ENCODE data around the gene KBTBD12.

The KBTBD12 gene

DNA sequence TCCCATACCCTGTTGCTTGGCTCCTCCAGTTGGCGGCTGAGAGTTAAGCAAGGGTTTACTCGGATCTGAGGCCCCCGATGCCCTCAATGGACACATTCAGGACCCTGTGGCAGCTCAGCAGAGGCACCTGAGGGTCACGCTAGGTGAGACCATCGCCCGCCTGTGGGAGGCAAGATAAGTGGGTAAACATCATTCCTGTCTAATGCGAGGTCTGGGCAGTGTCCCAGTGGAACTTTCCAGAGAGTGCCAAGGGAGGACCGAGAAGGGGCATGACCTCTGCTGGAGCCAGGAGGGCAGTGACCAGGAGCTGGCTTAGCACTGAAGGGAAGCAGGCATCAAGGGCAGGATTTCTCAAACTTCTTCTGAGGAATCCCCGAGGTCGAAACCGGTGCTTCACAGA is 71.8 kb downstream of the KBTBD12 start:
- DNase-seq, result no peak

DNA sequence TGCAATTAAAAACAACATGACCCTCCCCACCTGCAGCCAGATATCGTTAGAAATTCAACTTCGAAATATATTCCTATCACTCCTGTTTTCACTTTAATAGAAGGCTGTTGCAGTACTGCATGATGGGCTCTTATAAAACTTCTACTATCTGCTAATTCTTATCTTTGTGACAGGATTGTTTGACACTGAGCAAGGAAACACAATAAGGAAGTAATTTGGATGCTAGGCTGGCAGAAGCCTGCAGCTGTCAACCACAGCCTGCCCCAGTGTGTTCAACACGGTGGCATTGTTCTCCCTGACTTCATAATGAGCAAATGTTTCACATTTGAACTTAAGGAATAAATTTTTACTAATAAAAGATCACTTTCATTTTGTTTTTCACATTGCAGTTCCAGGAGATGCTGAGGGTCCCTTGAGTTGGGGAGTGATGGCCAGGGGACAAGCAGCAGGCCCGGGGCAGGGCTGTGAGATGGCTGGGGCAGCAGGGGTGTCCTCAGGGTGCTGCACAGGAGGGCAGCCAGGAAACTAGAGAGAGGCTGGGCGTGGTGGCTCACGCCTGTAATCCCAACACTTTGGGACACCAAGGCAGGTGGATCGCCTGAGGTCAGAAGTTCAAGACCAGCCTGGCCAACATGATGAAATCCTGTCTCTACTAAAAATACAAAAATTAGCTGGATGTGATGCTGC is 72.4 kb downstream of the KBTBD12 start:
- DNase-seq, result no peak

DNA sequence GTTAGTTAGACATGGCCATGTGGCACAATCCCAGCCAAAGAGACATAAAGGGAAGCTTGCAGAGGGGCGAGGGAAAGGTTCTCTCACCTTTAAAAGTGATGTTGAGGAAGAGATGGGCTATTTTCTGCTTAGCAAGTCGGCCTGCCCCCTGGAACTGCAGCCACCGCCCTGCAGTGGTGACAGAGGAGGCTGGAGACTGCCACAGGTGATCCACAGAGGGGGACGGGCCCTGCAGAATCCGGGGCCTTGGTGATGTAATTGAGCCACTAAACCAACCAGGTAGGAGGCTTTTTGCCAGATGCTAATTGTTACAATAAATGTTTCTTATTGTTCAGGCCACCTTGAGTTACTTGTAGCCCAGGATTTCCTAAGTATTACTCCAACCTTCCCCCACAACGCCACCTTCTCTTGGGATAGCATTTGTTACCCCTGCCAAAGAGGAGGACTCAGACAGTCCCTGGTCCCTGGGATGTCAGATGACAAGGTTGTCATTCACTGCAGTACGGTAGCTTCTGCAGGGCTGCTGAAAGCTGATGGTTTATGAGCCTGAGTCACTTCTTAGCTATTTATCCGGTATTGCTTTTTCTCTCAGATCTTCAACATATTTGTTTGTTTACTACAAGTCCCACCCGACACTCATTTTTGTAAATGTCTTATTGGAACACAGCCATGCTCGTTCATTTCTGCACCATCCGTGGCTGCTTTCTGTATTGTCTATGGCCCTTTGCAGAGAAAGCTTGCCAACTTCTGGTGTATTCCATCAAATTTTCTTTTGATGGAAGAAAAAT is 73.9 kb downstream of the KBTBD12 start:
- no peak for DNase-seq

DNA sequence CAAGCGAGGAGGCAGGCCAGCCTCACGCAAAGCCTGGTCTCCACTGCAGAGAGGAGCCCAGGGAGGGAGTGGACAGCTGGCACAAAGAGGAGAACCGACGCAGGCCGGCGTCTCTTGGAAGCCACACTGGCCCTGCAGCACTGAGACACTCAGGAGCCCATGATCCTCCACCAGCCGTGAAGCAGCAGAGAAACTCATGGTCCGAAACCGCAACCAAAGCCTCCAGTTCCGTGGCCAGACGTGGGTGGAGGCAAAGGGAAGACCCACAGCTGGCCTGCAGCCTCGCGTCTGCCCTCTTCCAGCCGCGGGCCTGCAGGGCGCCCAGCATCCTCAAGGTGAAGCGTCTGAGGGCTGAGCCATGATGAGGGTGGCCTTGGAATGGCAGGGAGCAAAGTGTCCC is 75.0 kb downstream of the KBTBD12 start:
- no peak for DNase-seq

DNA sequence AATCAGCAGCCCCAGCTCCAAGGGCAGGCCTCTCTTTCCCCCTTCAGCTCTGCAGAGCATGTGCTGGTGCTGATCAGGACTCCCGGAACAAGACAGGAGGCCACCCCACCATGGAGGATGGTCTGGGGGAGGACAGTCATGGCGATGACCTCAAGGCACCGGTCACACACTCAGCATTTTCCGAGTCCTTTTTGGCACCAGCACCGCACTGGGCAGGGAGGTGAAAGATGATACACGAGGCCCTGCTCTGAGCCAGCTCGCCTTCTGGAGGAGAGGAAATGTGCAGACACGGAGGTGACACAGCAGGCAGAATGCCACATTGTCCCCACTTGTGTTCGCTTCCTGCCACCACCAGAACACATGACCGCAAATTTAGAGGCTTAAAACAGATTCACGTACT is 75.4 kb downstream of the KBTBD12 start:
- DNase-seq, result no peak

DNA sequence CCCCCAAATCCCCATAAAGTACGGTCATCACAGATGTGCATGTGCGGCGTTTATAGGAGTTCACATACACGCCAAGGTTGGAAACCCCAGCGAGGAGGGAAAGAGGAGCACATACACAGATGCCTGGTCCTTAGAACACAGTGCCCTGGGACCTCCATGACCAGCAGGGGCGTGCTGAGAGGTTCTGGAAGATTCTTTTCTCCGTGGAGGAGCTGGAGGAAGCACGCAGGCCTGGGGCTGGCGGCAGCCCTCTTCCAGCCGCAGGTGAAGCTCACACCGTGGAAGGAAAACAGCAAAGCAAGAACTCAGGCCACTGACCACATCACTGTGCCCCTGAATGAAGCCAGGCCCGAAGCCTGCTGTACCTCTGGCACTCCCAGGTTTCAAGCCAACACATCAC is 76.2 kb downstream of the KBTBD12 start:
- no peak for DNase-seq

DNA sequence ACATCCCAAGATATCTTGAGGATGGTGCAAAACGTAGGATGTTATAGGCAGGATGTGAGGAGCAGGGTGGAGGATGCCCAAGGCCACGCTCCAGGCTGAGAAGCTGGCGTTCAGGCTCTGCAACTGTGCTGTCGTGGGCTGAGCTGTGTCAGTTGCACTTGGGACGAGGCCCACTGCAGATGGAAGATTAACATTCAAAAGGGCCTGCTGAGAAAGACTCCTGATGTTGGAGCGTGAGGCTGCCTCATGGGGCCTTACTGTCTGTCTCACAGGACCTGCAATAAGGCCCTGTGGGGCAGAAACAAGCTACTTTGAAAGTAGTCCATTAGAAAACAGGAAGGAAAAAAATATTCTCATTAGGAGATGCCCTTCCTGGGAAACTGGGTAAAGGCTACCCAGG is 76.6 kb downstream of the KBTBD12 start:
- DNase-seq, result no peak

DNA sequence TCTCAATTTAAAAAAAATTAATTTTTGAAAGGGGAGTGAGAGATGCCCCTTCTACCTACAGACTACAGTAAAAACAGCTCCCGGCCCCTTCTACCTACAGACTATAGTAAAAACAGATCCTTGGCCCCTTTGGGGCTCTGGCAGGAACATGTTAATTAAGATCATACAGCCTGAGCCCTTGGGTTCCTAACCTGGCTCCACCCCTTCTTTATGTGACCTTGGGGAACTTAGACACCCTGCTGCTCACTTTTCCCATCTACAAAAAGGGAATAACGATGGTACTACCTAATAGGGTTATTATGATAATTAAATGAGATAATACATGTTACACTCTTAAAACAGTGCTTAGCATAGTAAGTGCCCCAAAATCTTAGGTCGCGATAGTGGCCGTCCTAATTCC is 77.1 kb downstream of the KBTBD12 start:
- DNase-seq, result no peak

DNA sequence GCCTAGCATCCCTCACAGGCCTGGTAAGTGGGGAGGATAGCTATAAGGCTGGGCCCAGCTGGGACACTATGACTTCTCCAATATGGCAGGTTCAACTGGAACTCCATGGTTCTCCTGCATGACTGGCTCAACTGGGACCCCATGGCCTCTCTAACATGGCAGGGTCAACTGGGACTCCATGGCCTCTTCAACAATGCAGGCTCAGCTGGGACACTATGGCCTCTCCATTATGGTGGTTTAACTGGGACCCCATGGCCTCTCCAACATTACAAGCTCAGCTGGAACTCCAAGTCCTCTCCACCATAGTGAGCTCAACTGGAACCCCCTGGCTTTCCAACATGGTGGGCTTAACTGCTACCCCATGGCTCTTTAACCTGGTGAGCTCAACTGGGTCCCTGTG is 79.0 kb downstream of the KBTBD12 start:
- DNase-seq, result no peak

DNA sequence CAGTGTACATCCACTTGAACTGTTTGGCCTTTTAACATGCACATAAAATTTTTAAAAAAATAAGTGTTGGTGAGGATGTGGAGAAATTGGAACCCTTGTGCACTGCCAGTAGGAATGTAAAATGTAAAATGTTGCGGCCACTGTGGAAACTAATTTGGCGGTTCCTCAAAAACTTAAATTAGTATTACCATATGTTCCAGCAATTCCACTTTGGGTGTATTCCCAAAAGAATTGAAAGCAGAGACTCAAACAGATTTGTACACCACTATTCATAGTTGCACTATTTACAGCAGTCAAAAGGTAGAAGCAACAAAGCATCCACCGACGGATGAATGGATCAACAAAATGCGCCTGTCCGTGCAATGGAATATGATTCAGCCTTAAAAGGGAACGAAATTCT is 82.0 kb downstream of the KBTBD12 start:
- no peak for DNase-seq

DNA sequence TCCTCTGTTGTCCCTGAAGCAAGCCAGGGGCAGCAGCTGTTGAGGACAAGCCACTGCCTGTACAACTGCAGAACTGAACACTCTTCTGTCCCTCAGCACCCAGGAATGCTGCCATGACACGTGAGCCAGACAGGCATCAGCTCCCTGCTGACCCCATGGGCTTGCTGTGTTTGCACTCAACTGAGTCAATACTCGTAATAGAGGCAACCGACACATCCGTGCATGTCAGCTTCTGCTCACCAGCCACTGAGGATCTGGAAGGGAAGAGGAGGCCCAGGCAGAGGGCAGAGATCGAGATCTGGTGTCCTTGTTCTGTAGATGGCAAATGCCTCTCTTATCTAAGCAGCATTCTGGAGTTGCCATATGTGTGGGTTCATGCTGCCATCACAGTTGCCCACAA is 82.9 kb downstream of the KBTBD12 start:
- no peak for DNase-seq

DNA sequence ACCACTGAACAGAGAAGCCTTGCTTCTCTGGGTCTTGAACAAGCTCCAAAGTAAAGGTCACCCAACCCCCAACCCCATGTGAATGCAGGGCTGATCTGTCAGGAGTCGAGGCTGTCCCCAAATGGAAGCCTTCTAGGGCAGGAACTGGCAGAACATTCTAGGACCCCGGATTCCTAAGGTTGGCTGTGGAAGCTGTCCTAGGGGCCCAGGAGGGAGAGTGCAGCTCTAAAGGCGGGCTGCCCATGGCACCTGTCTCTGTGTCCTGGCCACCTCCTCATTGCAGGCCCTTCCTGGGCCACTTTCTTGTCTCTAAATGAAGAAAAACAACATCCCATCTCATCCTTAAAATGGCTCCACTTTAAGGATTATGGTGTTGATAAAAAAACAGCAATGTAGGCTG is 83.6 kb downstream of the KBTBD12 start:
- DNase-seq, result no peak

DNA sequence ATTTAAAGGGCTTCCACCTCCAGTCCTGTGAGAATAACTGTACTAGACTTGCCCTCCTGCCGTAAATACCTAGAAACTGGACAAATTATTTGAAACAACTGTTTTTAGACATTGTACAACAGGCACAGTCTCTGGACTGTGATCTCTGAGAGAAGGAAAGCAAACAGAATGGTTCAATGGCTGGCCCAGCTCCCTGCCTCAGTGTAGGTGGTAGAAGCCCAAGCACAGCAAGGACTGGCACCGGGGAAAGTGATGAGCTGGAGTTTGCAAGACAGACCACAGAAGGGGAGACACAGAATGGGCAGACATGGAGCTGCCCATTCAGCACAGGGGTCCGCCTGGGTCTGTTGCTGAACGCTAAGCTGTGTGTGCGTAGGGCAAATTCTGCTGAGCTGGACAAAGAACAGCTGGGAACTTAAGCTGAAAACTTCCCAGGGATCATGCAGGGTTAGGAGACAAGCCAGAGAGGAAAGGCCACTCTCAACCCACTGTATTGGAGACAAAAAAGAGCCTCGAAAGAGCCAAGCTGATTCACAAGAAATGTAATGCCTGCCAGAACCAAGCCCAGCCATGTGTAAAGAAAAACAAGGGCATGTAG is 84.6 kb downstream of the KBTBD12 start:
- no peak for DNase-seq

DNA sequence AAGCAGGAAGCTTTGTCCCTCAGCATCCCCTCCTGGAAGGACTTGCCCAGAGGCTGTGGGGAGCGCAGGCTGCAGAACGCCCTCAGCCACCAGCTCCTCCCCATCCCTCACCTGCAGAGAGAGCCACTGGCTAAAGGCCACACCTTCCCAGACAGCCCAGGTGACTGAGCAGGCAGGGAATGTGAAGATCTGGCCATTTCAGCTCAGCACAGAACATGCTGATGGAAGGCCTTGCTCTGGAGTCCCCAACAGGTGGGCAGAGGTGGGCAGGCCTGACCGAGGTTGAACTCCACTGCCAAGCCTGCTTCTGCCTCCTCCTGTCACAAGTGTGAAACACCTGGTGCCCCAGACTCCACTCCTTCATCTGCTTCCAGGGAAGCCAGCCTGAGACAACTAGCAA is 86.5 kb downstream of the KBTBD12 start:
- DNase-seq, result no peak

DNA sequence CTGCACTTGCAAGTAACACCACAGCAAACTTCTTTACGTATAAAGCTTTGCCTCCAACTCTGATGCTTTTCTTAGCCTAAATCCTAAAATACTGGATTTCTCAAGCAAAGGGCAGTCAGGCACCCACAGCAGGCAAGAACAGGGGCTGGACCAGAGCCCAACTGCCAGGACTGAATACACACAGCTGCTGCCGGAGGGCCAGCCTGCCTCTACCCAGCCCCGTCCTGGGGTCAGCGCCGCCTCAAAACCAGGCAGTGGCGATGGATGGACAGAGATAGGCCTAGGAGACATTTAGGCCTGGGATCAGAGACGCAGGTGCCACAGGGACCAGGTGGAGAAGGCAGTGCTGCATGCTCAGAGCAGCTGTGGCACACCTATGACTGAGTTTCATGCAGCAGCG is 89.6 kb downstream of the KBTBD12 start:
- DNase-seq, result no peak

DNA sequence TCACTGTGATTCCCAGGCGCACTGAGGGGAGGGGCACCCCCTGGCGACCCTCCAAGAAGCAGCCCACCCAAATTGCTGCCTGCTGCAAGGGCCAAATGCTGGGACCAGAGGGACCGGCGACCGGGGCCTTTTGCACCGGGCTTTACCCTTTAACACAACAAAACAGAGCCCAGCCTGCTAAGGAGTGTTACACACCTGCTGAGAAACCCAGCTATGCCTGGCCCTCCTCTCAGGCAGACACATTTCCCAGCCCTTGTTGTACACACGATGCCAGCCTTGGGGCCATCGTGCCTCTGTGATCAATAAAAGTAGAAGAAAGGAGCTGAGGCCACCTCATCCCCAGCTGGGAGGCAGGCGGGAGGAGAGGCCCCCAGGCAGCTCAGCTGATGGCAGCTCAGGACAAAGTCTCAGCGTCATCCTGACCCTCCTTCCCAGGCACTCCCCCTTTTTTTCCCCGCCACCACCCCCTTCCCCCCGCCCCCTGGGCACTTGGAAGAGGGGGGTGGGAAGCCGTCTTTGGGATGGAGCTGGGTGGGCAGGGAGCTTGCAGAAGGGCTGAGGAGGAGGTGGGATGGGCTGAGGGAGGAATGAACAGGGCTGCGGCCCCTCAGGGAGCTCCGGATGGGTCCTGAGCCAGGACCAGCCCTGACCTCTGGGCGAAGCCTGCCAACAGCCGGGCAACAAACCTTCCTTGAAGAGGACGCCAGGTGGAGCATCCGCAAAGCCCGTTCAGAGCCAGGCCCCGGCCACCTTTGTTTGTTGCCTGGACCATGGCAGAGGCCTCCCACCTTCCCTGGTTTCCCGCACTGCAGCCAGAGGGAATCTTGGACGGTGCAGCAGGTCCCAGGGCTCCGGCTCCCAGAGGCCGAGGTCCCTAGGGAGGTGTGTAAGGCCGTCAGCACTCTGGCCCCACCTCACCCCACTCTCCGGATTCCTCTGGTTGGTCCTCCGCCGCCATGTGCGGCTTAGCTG is 91.3 kb downstream of the KBTBD12 start:
- DNase-seq, result no peak

DNA sequence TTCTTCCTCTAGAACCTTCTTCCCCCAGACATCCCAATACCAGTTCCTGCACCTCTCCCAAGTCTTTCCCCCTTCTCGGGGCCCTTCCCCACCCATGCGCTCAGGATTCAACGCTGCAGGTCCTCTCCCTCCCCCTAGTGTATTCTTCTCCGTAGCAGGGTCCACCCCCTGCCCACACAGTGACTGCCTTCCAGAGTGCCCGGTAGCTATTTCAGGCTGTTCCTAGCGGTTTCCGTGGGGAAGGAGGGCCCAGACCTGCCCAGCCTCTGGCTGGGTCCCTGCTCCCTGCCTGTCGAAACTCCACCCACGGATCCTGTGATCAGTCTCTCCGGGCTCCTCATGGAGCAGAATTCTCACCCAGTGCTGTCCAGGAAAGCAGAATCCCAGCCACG is 92.0 kb downstream of the KBTBD12 start:
- DNase-seq, result no peak

DNA sequence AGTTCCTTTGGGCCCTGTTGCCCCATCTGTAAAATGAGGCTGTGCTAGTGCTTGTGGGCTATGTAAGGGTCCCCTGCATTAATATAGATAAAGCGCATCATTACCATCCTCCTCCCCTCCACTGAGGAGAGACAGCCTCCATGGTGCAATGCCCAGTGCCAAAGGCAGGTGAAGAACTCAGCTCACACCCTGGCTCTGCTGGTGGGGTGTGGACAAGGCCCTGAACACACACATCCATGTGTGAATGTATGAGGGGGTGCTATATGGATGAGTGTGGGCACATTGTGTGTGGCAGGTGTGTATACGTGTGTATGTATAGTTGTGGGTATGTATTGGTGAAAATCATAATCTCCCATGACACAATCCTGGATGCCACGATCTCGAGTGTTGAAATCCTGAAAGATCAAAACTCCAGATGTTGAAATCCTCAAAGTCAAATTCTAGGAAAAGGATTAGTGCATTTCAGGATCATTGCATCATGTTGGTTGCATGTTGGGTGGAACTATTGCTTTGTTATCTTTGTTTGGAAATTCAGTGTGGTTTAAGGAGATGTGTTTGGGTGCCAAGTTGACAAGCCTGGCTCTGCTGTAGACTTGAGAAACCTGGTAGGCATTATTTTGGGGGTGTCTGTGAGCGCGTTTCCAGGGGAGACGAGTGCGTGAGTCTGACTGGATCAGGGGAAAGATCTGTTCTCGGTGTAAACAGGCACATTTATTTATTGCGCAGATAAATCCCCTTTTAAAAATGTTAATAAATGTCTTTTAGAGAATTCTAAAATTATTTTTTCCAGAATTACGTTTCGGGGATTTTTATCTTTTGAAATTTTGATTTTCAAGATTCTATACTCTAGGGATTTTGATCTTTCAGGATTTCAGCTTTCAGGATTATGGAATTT is 95.2 kb downstream of the KBTBD12 start:
- no peak for DNase-seq

DNA sequence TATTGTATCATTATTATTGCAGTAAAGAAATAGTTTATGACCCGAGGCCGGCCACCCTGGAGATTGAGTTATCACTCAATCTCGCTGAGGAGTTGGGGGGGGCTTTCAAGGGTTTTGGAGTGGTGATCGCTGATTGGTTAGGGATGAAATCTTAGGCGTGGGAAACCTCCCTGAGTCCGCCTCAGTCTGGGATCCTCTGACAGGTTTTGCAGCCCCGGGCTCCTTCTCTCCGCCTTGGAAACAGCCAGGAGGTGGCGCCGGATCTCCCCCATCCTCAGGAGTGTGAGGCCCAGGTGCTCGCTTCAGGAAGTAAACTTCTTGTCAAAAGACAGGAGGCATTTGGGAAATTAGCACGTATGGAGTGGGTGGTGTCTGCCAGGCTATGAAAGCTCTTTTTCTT is 96.1 kb downstream of the KBTBD12 start:
- DNase-seq, result peak; percentile 8

DNA sequence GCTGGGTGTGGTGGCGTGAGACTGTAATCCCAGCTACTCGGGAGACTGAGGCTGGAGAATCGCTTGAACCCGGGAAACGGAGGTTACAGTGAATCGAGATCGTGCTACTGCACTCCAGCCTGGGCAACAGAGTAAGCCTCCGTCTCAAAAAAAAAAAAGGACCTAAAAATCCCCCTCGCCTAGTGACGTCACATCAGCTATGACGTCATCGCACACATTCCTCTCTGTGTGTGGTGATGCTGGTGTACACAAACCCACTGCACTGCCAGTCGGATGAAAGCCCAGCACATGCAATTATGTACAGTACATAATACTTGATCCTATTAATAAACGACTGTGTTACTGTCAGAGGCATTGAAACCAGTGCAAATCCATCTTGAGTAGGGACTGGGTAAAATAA is 97.0 kb downstream of the KBTBD12 start:
- no peak for DNase-seq

DNA sequence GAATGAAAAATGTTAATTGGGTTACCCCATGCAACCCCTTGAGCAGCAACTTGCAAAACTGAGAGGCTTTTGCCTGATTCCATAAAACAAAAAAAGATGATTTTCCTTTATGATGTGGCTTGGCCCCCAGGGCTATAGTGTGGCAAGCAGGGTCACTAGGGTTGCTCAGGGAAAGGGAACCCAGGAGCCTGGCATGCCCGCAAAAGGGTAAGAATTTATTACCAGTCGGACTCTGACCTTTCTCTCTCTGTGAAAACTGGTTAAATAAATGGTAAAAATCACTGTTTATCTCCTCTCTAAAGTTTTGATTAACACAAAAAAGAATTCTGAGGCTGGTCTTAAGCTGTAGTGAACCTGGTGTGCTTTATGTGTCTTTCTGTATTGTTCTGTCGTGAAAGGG is 99.5 kb downstream of the KBTBD12 start:
- DNase-seq, result no peak

DNA sequence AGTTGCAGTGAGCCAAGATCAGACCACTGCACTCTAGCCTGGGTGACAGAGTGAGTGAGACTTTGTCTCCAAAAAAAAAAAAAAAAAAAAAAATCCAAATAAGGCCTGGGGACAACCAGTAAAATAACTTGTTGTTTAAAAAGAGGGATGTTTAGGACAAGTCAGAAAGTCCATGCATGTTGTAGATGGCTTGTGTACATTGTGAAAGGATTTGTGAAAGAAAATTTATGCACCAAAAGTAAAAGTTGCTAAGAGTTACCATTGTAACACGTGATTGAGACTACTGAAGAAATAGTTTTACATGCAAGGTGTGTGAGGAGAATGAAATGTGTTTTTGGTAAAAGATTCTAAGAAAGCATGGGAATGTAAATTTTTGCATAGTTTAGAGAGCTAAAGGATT is 101.5 kb downstream of the KBTBD12 start:
- no peak for DNase-seq
